OCI-LY1 (cell line): Measurements from ENCODE around the gene ZNF282.

Experiments
- H2AFZ ChIP-seq: fragments of 200-600 bp; sonication (generic), shearing (Covaris generic); 2 replicates; pipeline ENCODE4 v1.6.0; 2014; ENCODE audit warnings: antibody characterized with exemption, mild to moderate bottlenecking, low read length
- H3F3A ChIP-seq: fragments of 200-600 bp; sonication (generic), shearing (Covaris generic); 2 replicates; pipeline ENCODE4 v1.6.0; 2014; ENCODE audit warnings: mild to moderate bottlenecking, antibody characterized with exemption, low read length, moderate library complexity; ENCODE audit not compliant: insufficient read depth
- H3K27ac ChIP-seq: fragments of 200-600 bp; sonication (generic); 2 replicates; pipeline ENCODE4 v1.5.1; 2014; ENCODE audit warnings: low read length, mixed run types, mild to moderate bottlenecking, low read depth; ENCODE audit not compliant: poor library complexity, severe bottlenecking
- H3K27me3 ChIP-seq: fragments of 200-600 bp; sonication (generic); 2 replicates; pipeline ENCODE4 v1.6.0; 2014; ENCODE audit warnings: antibody characterized with exemption, mild to moderate bottlenecking, low read length, moderate library complexity; ENCODE audit not compliant: insufficient read depth
- H3K36me3 ChIP-seq: fragments of 200-600 bp; sonication (generic); 2 replicates; pipeline ENCODE4 v1.6.1; 2014; ENCODE audit warnings: mild to moderate bottlenecking, antibody characterized with exemption, low read length, moderate library complexity, mixed read lengths; ENCODE audit not compliant: insufficient read depth
- H3K4me1 ChIP-seq: fragments of 200-600 bp; sonication (generic); 2 replicates; pipeline ENCODE4 v1.5.1; 2014; ENCODE audit warnings: mild to moderate bottlenecking, low read length, moderate library complexity; ENCODE audit not compliant: insufficient read depth, severe bottlenecking
- H3K4me2 ChIP-seq: fragments of 200-600 bp; sonication (generic), shearing (Covaris generic); 2 replicates; pipeline ENCODE4 v1.6.1; 2014; ENCODE audit warnings: low read length
- H3K4me3 ChIP-seq: fragments of 200-600 bp; sonication (generic); 2 replicates; pipeline ENCODE4 v1.5.1; 2014; ENCODE audit warnings: low read length, low read depth, mild to moderate bottlenecking, mixed read lengths; ENCODE audit not compliant: poor library complexity, severe bottlenecking
- H3K79me2 ChIP-seq: fragments of 200-600 bp; shearing (Covaris generic); 2 replicates; pipeline ENCODE4 v1.6.1; 2016; ENCODE audit warnings: mixed run types, low read length, mixed read lengths; ENCODE audit not compliant: insufficient read depth
- H3K9ac ChIP-seq: fragments of 200-600 bp; sonication (generic), shearing (Covaris generic); 2 replicates; pipeline ENCODE4 v1.6.1; 2014; ENCODE audit warnings: mild to moderate bottlenecking, low read length, mixed read lengths
- H3K9me2 ChIP-seq: fragments of 200-600 bp; sonication (generic), shearing (Covaris generic); 2 replicates; pipeline ENCODE4 v1.6.1; 2014; ENCODE audit warnings: low read depth, mild to moderate bottlenecking, low read length, mixed read lengths
- H3K9me3 ChIP-seq: fragments of 200-600 bp; shearing (Covaris generic); 2 replicates; pipeline ENCODE4 v1.6.1; 2014; ENCODE audit warnings: low read length, mixed read lengths
- H4K20me1 ChIP-seq: fragments of 200-600 bp; sonication (generic), shearing (Covaris generic); 2 replicates; pipeline ENCODE4 v1.6.0; 2016; ENCODE audit warnings: mild to moderate bottlenecking, low read length; ENCODE audit not compliant: insufficient read depth
- EZH2 ChIP-seq: fragments of 200-600 bp; sonication (generic), shearing (Covaris generic); IDR thresholded peaks from 2 replicates; pipeline ENCODE4 v1.8.0; 2017; ENCODE audit warnings: borderline replicate concordance, mixed run types, mild to moderate bottlenecking, antibody characterized with exemption, low read length, moderate library complexity, mixed read lengths
- TF ChIP-seq, protein P1 (sequence below): fragments of 200-600 bp; sonication (generic), shearing (Covaris generic); IDR thresholded peaks from 2 replicates; pipeline ENCODE4 v1.5.1; 2017; ENCODE audit warnings: mild to moderate bottlenecking, antibody characterized with exemption, low read length, moderate library complexity, mixed read lengths

The ZNF282 gene

DNA sequence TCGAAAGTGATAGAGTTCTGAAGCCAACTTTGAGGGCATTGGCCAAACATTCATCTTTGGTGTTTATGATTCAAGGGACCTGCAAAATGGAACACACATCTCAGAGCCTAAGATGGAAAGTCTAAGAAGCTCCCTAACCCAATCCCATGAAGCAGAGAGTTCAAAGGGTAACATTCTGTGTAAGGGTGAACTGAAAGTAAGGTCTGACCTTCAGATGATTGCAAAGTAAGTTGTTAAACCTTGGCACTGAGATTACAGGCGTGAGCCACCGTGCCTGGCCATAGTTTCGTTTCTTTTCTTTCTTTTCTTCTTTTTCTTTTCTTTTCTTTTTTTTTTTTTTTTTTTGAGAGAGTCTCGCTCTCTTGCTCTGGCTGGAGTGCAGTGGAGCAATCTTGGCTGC is 46.4 kb downstream of the ZNF282 start:
- Histone ChIP-seq H2AFZ (no peak overlapping the region), H3K9ac (no peak overlapping the region), H3K27me3 (peaks cover 12% of the 10 kb centered on the region; the same call in 1 of the 2 replicates), H3K4me1 (peaks cover 21% of the 10 kb centered on the region), H3K9me2 (no peaks in the 10 kb centered on the region), H3K9me3 (peaks cover 9% of the 10 kb centered on the region), H3K4me2 (no peak overlapping the region), H3K27ac (no peak overlapping the region), H3F3A (no peaks in the 10 kb centered on the region), H3K79me2 (peaks cover 36% of the 10 kb centered on the region), H4K20me1 (no peaks in the 10 kb centered on the region), H3K4me3 (no peak overlapping the region), H3K36me3 (peaks cover 15% of the 10 kb centered on the region)
- no peak for TF ChIP-seq EZH2
- TF ChIP-seq, protein P1, sequence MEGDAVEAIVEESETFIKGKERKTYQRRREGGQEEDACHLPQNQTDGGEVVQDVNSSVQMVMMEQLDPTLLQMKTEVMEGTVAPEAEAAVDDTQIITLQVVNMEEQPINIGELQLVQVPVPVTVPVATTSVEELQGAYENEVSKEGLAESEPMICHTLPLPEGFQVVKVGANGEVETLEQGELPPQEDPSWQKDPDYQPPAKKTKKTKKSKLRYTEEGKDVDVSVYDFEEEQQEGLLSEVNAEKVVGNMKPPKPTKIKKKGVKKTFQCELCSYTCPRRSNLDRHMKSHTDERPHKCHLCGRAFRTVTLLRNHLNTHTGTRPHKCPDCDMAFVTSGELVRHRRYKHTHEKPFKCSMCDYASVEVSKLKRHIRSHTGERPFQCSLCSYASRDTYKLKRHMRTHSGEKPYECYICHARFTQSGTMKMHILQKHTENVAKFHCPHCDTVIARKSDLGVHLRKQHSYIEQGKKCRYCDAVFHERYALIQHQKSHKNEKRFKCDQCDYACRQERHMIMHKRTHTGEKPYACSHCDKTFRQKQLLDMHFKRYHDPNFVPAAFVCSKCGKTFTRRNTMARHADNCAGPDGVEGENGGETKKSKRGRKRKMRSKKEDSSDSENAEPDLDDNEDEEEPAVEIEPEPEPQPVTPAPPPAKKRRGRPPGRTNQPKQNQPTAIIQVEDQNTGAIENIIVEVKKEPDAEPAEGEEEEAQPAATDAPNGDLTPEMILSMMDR, result no peak

DNA sequence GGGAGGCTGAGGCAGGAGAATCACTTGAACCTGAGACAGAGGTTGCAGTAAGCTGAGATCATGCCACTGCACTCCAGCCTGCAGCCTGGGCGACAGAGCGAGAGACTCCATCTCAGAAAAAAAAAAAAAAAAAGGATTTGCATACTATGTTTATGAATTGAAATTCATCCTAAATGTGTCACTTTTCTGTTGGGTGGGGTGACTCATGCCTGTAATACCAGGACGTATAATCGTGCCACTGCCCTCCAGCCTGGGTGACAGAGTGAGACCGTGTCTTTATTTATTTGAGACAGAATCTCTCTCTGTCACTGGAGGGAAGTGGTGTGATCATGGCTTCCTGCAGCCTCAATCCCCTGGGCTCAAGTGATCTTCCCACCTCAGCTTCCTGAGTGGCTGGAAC is 49.9 kb downstream of the ZNF282 start:
- peaks cover 26% of the 10 kb centered on the region for H3K4me1 ChIP-seq
- no peak overlapping the region for H3K4me2 ChIP-seq
- peaks cover 36% of the 10 kb centered on the region for H3K79me2 ChIP-seq

GRCh38 chr7:149245744-149246143 is 50.4 kb downstream of the ZNF282 start:
- Histone ChIP-seq H3F3A (no peaks in the 10 kb centered on the region), H3K4me3 (no peak overlapping the region), H4K20me1 (no peaks in the 10 kb centered on the region), H3K4me2 (no peak overlapping the region), H3K4me1 (peaks cover 21% of the 10 kb centered on the region), H3K36me3 (peaks cover 23% of the 10 kb centered on the region), H3K9me3 (peaks cover 9% of the 10 kb centered on the region), H2AFZ (no peak overlapping the region), H3K9me2 (no peaks in the 10 kb centered on the region), H3K79me2 (peaks cover 31% of the 10 kb centered on the region), H3K27ac (peak overlapping the region; percentile 9), H3K9ac (no peak overlapping the region), H3K27me3 (no peaks in the 10 kb centered on the region)
- TF ChIP-seq, protein P1, result no peak
- TF ChIP-seq EZH2, result no peak

More for the DNA sequence above, 49.9 kb downstream of the ZNF282 start:
- Histone ChIP-seq H3K9me3 (peaks cover 9% of the 10 kb centered on the region), H3K9me2 (no peaks in the 10 kb centered on the region), H3K27me3 (no peaks in the 10 kb centered on the region), H3F3A (no peaks in the 10 kb centered on the region), H3K4me3 (no peak overlapping the region), H3K27ac (peak overlapping the region; percentile 9), H2AFZ (no peak overlapping the region), H3K9ac (no peak overlapping the region), H4K20me1 (no peaks in the 10 kb centered on the region), H3K36me3 (peaks cover 18% of the 10 kb centered on the region)
- TF ChIP-seq EZH2, result no peak
- TF ChIP-seq, protein P1, result no peak
